Parathyroid adenoma (tissue), 2 donors: Measurements from ENCODE around the gene LRRK1.

Experiments used
- H2AFZ ChIP-seq: fragments of 300-600 bp; sonication (generic); one replicate; pipeline ENCODE4 v1.7.0; 2017; ENCODE audit warnings: antibody characterized with exemption, mild to moderate bottlenecking
- H3K27ac ChIP-seq: fragments of 300-600 bp; sonication (generic); one replicate; pipeline ENCODE4 v1.7.0; 2017
- H3K27me3 ChIP-seq: fragments of 300-600 bp; sonication (generic); one replicate; pipeline ENCODE4 v1.7.0; 2017; ENCODE audit warnings: low read length; ENCODE audit not compliant: control insufficient read depth, insufficient read depth
- H3K36me3 ChIP-seq: fragments of 300-600 bp; sonication (generic); one replicate; pipeline ENCODE4 v1.7.0; 2017; ENCODE audit warnings: low read length; ENCODE audit not compliant: control insufficient read depth, insufficient read depth
- H3K4me1 ChIP-seq: fragments of 300-600 bp; sonication (generic); one replicate; pipeline ENCODE4 v1.7.0; 2017; ENCODE audit warnings: control low read depth
- H3K4me2 ChIP-seq: fragments of 300-600 bp; sonication (generic); one replicate; pipeline ENCODE4 v1.7.0; 2017; ENCODE audit warnings: low read length
- H3K4me3 ChIP-seq: fragments of 300-600 bp; sonication (generic); one replicate; pipeline ENCODE4 v1.7.0; 2017; ENCODE audit warnings: low read depth, low read length
- H3K79me2 ChIP-seq: fragments of 300-600 bp; sonication (generic); one replicate; pipeline ENCODE4 v1.7.0; 2017; ENCODE audit warnings: control low read depth
- H3K9ac ChIP-seq: fragments of 300-600 bp; sonication (generic); one replicate; pipeline ENCODE4 v1.7.0; 2017; ENCODE audit warnings: mild to moderate bottlenecking
- H3K9me3 ChIP-seq: fragments of 300-600 bp; sonication (generic); one replicate; pipeline ENCODE4 v1.7.0; 2017; ENCODE audit warnings: low read length; ENCODE audit not compliant: control insufficient read depth
- CTCF ChIP-seq: fragments of 300-600 bp; sonication (generic); IDR thresholded peaks from one replicate; pipeline ENCODE4 v1.7.0; 2017; ENCODE audit warnings: antibody characterized with exemption, mild to moderate bottlenecking
- donor health status: primary hyperparathyroidism.

LRRK1 gene

GRCh38 chr15:101107625-101108460 lies 188.7 kb downstream of the LRRK1 start:
- TF ChIP-seq CTCF = no peak
- H3K79me2 ChIP-seq = no peaks in the 10 kb centered on the region
- no peaks in the 10 kb centered on the region for H3K27me3 ChIP-seq
- no peak overlapping the region for H3K4me2 ChIP-seq
- no peaks in the 10 kb centered on the region for H3K36me3 ChIP-seq
- H3K27ac ChIP-seq = no peak overlapping the region
- H3K4me1 ChIP-seq = no peaks in the 10 kb centered on the region
- no peak overlapping the region for H3K9ac ChIP-seq
- no peak overlapping the region for H2AFZ ChIP-seq
- H3K4me3 ChIP-seq = no peak overlapping the region
- H3K9me3 ChIP-seq = no peaks in the 10 kb centered on the region

GRCh38 chr15:101108461-101108775 lies 189.3 kb downstream of the LRRK1 start:
- no peak overlapping the region for H3K27ac ChIP-seq
- H3K9ac ChIP-seq = no peak overlapping the region
- H3K4me1 ChIP-seq = no peaks in the 10 kb centered on the region
- no peaks in the 10 kb centered on the region for H3K9me3 ChIP-seq
- no peak for TF ChIP-seq CTCF
- no peaks in the 10 kb centered on the region for H3K36me3 ChIP-seq
- H2AFZ ChIP-seq = no peak overlapping the region
- no peaks in the 10 kb centered on the region for H3K27me3 ChIP-seq
- no peak overlapping the region for H3K4me2 ChIP-seq
- no peak overlapping the region for H3K4me3 ChIP-seq
- H3K79me2 ChIP-seq = no peaks in the 10 kb centered on the region

GRCh38 chr15:101108791-101109190 lies 189.6 kb downstream of the LRRK1 start:
- no peak overlapping the region for H3K9ac ChIP-seq
- no peaks in the 10 kb centered on the region for H3K9me3 ChIP-seq
- no peak for TF ChIP-seq CTCF
- H3K4me3 ChIP-seq = no peak overlapping the region
- no peaks in the 10 kb centered on the region for H3K36me3 ChIP-seq
- no peak overlapping the region for H3K4me2 ChIP-seq
- H3K27ac ChIP-seq = no peak overlapping the region
- H3K4me1 ChIP-seq = no peaks in the 10 kb centered on the region
- no peaks in the 10 kb centered on the region for H3K27me3 ChIP-seq
- H3K79me2 ChIP-seq = no peaks in the 10 kb centered on the region
- H2AFZ ChIP-seq = no peak overlapping the region

GRCh38 chr15:101110681-101111569 lies 191.8 kb downstream of the LRRK1 start:
- TF ChIP-seq CTCF = no peak
- Histone ChIP-seq H3K9ac (no peak overlapping the region), H3K9me3 (no peaks in the 10 kb centered on the region), H3K4me1 (no peaks in the 10 kb centered on the region), H3K4me2 (no peak overlapping the region), H3K36me3 (no peaks in the 10 kb centered on the region), H2AFZ (no peak overlapping the region), H3K27me3 (no peaks in the 10 kb centered on the region), H3K27ac (no peak overlapping the region), H3K4me3 (no peak overlapping the region), H3K79me2 (no peaks in the 10 kb centered on the region)
